ENCODE data around the gene MACF1.

DNA sequence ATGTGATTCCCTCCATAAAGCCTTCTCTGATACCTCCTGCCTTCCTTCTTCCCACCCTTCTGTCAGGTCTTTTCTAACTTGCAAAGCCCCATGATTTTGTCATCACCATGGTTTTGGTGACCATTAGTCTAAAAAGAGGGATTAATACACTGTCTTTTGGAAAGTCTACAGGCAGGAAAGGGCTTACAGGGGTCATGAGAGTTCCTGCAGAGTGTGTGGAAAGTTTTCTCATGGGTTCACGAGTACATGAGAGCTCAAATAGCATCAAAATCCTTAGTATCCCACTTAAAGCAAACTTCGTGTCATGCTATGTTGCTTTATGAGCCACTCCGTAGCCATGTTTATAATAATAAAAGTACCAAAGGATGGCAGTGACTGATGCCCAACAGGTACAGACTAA, 200.4 kb downstream of the MACF1 start:
- TF ChIP-seq POLR2AphosphoS5 (IDR thresholded peaks at IDR 0.05; ENCODE audit: low read depth, low read length): no peak
- no peak for TF ChIP-seq RFX5 (IDR thresholded peaks at IDR 0.05; ENCODE audit: low read length)
- no peak for TF ChIP-seq YY1 (IDR thresholded peaks at IDR 0.05; ENCODE audit: low read depth)

All from SK-N-SH (cell line).